GM19438 (cell line): Measurements from ENCODE around the gene FAM110D.
A peak's percentile ranks its signal among the peaks of the same experiment; 100 is the strongest.

ENCODE experiments used
- ATAC-seq: cut with Tn5 transposase; IDR thresholded peaks from one replicate; pipeline ENCODE4 v1.9.1; 2021; ENCODE audit warnings: low read depth; ENCODE audit not compliant: unreplicated experiment

The FAM110D gene

DNA sequence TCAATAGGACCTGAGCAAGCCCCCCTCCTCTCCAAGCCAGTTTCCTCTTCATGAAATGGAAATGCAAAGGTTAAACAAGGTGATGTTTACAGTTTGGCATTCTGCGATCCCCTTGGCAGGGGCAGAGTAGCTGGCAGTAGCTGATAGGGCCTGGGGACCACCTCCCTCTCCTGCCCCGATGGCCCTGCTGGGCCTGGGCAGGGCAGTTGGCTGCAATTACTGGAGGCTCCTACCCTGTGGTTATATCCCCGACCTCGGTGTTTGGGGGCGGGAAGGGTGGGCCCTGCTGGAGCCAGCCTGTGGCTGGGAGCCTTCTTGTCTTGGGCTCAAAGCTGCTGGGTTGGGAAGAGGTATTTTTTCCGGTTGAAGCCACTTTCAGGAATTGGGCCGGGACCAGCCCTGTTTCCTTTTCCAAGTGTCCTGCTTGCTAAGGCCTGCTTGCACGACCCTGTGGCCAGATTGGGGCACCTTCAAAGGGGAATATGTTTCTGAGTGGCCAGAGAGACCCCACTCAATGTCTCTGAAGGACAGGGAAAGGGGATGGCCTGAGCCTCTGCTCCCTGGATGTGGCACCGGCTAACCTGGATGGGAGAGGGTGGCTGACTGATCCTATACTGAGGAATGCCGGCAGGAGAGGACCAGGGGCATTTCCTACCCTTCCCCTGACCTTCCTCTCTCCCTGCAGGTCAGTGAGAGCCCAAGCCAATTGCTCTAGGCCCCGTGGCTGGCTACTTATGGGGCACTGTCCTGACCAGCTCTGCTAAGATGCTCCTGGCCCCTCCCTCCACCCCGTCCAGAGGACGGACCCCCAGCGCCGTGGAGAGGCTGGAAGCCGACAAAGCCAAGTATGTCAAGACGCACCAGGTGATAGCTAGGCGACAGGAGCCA, 1.9 kb downstream of the FAM110D start:
- no peak for ATAC-seq

DNA sequence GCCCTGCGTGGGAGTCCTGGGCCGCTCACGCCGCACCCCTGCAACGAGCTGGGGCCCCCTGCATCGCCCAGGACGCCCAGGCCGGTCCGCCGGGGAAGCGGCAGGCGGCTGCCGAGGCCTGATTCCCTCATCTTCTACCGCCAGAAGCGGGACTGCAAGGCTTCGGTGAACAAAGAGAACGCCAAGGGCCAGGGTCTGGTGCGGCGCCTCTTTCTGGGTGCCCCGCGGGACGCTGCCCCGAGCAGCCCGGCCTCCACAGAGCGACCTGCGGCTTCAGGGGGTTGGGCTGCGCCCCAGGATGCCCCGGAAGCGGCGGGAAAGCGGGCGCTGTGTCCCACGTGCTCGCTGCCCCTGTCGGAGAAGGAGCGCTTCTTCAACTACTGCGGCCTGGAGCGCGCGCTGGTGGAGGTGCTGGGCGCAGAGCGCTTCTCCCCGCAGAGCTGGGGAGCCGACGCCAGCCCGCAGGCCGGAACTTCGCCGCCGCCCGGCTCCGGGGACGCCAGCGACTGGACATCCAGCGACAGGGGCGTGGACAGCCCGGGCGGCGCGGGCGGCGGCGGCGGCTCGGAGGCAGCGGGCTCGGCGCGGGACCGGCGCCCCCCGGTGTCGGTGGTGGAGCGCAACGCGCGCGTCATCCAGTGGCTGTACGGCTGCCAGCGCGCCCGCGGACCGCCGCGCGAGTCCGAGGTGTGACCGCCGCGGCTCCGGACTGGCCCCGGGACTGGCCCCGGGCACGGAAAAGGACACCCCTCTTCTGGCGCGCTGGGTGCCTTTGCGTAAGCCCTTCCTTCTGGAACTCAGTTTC, 2.7 kb downstream of the FAM110D start:
- no peak for ATAC-seq

DNA sequence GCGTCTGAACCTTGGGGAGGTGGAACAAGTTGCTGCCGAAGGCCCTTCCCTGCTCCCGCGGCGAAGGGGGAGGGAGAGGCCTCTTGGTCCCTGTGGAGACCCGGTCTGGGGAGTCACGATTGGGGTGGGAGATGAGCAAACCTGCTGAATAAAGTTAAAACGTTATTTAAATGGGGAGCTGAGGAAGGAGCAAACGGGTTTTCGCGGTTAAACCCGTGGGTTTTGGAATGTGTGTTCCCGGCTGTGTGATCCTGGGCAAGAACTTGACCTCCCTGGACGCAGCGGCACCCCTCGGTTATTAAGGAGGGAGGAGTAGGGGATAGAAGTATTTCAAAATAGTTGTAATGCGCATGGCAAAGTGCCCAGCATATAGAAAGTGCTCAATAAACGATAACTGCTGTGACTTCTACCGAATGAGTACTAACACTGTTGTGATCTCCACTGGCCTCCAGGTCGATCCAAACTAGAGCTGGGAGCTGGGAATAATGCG, 3.4 kb downstream of the FAM110D start:
- no peak for ATAC-seq

DNA sequence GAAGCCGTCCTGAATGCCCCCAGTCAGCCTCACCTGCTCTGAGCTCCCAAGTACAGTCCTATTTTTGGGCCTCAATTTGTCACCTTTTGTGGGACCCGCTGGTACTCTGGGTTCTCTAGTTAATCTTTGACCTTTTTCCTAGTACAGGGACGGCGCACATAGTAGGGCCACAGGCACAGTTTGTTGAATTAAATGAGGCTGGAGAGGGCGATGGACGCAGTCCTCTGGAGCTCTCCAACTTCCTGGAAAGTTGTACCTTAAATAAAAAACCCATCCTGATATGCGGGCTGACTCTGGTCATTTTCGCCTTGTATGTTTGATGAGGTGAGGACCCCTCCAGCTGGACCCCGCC, 4.8 kb downstream of the FAM110D start:
- ATAC-seq, result no peak

DNA sequence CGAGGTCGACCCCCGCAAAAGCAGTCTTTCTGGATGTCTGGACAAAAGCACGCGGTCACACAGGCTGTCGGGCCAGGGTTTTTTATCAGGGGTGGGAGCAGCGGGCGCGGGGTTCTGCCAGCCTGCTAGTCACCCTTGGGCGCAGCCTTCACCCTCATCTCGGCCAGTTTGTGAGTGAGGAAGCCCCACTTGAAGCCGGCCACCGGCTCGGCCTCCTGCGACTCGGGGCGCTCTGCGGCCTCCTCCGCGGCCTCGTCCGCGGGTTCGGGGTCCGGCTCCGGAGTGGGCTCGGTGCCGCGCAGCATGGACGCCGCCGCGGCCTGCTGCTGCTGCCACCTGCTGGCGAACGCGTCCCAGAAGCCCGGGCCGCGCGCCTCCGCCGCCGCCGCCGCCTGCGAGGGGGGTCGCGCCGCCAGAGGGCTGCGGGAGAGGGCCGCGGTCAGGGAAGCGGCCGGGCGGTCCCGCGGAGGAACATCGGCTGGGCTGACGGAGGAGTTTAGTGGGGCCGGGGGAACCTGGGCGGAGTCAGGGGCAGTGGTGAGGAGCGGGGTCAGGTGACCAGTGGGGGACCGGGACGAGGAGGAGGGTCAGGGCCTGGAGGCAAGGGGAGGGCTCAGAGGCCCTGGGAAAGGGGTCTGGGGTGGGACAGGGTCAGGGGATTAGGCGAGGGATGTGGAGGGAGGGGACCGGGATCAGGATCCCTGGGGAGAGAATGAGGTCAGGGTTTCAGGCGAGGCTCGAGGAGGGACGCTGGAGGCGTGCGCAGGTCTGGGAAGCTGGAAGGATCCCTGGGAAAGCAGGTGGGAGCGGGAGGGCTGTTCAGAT, 5.4 kb downstream of the FAM110D start:
- no peak for ATAC-seq

DNA sequence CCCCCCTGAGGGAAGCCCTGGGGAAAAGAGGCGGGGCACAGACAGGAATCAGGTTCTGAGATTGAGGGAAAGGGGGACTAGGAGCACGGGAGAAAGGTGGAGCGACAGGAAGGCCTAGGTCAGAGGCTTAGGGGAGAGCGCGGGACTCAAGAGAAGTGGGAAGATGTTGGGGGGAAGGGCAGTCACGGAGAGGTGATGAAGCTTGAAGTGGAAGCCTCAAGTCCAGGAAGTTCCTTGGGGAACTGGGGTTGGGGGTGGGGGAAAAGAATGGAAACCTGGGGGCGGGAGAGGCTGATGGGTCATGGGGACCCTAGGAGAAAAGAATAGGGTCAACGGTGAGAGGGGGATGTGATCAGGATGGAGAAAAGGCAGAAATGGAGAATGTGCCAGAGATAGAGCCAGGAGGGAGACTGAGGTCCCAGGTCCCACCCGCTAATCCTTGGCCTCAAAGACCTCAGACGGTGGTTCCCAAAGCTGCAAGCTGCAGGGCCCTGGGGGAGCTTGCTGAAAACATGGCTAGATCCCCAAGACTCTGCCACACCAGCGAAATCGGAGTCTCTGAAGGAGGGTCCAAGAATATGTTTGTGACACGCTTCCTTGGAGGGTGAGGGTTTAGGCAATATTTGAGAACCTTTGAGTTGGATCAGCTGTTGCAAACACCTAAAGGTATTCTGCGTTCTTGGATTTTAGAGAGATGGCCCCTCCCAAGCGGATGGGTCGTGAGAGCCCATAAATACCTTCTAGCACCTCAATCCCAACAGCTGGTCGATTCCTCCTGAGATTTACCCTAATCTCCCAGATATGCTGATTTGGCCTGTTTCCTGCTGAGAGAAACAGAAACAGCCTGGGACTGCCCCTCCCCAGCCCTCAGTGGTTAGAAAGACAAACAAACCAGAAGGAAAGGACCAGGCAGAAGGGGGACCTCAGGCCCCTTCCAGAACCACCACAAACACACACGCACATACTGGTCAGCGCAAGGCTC, 6.3 kb downstream of the FAM110D start:
- ATAC-seq, result no peak

DNA sequence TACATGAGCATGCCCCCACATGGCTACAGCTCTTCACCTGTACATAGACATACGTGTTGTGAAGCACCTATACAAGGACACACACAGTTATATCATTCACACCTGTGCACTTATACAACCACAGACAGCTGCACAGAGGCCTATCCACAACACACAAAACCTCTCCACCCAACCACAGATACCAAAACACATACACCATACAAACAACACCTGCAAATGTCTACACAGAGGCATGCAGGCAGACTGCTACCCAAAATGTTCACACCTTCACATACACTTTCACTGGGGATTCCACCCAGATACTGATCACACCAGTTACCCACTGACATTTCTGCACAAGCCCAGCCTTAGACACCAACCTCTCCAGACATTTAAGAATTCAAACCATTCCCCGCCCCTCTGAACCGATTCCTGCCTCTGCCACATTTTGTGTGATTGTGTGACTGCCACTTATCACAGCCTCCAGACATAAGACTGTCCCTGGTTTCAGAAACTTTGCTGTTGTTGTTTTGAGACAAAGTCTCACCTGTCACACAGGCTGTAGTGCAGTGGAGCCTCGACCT, 7.9 kb downstream of the FAM110D start:
- no peak for ATAC-seq

DNA sequence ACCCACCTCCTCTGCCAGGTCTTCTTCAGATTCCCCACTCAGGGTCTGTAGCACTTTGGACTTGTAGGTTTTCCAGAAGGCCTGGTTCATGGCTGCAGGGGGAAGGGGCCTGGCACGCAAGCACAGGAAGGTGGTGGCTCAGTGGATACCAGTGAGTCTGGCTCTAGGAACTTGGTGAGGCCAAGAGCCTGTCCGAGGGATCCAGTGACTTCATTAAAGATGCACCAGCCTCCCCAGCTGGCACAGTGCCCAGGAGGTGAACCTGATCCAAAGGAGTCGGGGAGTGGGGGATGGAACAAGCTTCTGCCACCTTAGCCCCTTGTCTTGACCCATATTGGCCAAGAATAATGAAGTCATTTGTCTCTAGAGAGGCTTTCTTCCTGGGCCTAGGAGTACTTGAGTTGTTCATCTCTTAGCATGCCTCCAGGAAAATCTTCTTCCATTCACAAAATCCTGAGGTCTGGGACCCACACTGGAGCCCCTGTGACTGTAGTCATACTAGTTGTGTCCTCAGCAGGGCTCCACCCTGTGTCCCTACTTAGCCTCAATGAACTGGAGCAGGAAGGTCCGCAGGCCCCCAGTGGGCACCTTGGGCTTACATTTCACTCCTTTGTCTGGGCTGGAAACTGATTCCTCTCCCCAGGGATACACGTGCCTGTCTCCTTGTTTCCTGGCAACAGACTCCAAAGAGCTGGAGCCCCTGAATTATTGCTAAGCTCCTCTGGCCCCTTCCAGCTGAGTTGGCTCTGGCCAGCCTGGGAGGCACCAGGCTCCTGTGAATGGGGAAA, 9.7 kb downstream of the FAM110D start, which contains the start of gene C1orf232:
C1orf232 (minus strand) TSS at position 554 of the 788 bp plus-strand sequence; CDS start at position 90, 464 bp downstream.
- ATAC-seq, result no peak

DNA sequence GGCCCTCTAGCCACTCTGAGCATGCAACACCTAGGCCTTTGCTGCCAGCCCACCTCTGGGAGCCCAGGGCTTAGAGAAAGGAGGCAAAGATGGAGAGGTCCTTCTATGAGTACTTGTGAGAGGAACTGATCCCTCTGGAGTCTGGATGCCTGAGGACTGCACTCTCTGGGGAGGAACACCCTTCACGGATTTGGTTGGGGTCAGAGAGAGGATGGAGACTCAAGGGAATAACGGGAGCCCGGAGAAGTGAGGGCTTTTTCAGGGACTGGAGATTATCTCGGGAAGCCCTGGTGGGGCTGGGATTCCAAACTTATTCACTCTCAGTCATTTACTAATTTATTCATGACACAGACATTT, 10.3 kb downstream of the FAM110D start:
- no peak for ATAC-seq

DNA sequence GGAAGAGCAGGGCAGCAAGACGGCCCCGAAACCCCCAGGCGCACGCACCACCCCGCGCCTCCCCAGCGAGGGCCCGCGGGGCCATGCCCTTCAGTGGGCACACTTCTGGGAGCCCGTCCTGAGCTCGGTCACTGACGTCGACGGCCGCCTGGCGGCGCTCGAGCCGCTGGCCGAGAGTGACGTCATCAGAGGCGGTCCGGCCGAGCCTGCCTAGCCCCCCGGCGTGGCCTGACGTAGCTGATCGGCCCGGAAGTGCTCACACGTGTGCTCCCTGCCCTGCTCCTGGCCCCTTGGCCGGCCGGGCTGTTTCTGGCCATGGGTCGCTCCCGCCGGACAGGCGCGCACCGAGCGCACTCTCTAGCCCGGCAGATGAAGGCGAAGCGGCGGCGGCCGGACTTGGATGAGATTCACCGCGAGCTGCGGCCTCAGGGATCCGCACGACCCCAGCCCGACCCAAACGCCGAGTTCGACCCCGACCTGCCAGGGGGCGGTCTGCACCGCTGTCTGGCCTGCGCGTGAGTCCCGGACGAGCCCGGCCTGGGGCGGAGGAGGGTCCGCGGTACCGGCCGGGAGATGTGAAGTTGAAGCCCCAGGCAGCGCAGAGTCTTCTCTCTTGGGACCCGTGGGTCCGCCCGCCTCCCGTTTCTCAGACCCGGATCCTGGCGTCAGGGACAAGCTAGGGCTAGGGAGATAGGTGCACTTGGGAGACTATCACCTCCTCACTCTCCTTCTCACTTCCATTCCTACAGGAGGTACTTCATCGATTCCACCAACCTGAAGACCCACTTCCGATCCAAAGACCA, 11.0 kb downstream of the FAM110D start, which contains the start of gene ZNF593:
ZNF593 (plus strand) TSS at position 240 of the 803 bp plus-strand sequence; CDS start at position 316, 76 bp downstream.
- peak; percentile 95 for ATAC-seq

DNA sequence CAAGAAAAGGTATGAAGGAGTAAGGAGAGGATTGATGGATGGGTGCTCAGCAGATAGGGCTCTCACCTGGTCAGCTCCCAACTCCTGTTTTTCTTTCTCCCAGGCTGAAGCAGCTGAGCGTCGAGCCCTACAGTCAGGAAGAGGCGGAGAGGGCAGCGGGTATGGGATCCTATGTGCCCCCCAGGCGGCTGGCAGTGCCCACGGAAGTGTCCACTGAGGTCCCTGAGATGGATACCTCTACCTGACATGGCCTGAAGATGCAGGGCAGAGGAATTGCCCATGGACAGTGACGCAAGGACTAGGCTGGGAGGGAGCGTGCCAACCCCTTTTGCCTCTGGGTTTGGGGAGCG, 11.6 kb downstream of the FAM110D start:
- ATAC-seq, result no peak

DNA sequence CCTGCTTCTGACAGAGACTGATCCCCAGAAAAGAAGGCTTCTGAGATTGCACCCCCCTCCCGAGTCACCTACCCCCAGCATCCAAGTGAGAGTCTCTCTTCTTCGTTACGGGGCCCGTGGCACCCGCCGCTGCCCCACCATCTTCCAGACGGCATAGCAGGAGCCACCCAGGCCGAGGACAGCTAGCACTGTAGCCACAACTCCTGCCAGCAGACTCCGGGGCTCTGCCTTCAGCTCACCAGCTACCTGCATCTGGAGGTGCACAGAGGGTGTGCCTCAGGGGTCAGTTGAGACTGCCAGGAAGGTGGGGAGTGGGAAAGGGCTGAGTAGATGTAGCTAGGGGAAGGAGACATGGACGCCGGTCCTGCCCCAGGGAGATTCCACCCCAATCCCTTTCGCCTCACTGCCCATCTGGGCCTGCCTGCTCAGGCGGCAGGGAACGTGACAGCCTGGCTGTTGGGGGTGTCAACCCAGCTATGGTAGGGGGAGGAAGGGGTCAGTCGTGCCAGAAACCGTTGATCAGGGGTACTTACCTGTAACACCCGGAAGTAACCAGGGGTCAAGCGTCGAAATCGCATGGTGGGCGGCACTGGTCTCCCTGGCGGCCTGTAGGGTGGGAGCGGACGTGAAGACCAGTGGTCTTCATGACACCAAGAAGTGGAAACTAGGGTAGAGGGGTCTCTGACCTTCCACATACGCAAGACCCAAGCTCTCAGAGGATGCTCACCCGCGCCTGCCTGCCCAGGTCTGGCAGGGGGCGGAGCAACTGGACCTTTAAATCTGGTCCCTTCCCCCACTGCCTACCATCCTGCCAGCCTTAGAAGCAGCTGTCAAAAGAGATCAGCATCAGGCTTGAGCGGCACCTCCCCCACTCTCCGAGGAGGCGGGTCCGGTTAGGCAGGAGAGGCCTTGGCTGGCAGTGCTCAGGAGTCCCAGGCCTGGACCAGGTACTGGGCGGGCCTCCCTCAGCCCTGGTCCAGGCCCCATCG, 12.5 kb downstream of the FAM110D start, which contains the start of gene ZNF593OS:
ZNF593OS (minus strand) TSS at position 749 of the 989 bp plus-strand sequence; CDS start at position 578, 171 bp downstream.
- no peak for ATAC-seq

DNA sequence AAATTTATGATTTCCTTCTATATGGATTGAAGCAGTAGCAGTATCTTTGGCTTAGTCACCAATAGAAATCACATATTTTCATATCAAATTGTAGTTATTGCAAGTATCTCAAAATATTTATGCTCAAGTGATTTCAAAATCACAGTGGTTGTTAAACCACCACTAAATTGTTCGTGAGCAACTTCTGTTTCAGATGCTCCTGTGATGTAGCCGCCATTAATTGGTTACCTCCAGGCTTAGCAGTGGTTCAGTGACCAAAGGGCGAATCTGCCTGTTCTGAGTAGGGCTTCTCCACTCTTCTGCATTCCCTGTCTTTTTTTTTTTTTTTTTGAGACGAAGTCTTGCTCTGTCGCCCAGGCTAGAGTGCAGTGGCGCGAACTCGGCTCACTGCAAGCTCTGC, 16.5 kb downstream of the FAM110D start:
- no peak for ATAC-seq

DNA sequence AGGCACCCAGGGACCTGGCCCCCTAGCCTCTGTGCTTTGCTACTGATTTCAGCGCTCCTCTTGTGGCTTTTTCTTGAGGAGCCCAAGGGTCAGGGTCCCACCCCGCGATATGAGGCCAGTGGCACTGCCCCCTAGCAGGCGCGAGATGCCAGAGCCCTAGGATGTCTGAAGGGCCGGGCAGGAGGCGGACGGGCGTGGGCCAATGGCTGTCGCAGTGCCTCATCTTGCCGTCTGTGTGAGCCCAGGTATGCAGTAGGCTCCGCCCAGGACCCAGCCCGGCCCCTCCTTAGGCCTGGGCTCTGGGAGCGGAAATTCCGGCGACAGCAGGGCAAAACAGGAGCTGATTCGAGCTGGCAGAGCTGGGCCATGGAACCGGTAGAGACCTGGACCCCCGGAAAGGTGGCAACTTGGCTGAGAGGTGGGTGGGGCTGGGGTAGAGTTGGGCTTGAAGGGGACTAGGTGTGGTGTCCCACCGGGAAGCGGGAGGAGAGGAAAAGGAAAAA, 18.4 kb downstream of the FAM110D start, which contains the start of gene CNKSR1:
CNKSR1 (plus strand) TSS at position 310 of the 503 bp plus-strand sequence; CDS start at position 367, 57 bp downstream.
- ATAC-seq, result no peak

DNA sequence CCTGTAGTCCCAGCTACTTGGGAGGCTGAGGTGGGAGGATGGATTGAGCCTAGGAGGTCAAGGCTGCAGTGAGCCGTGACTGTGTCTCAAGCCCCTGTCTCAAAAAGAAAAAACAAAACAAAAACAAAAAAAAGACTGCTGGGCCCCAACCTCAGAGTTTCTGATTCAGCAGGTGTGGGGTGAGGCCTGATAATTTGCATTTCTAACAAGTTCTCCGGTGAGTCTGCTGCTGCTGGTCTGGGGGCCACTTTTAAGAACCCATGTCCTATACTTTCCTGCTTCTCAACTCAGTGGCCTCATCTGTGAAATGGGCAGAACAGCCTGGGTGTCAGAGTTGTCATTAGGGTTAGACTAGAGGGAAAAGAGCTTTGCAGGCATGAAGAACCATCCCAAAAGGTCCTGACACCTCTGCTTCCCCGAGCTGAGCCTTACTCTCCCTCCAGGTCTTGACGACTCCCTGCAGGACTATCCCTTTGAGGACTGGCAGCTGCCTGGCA, 21.2 kb downstream of the FAM110D start:
- no peak for ATAC-seq
